ENCODE measurements around the gene TPX2. TPM values are rescaled to one million over a fixed set of nuclear protein-coding genes. Genes with fewer than 3 reads are reported as not detected.

The TPX2 gene
- total and polyA plus RNA-seq, 3 donors from 2014 or later, result 39.7 to 74.6 (median 52.5) TPM

- no peak overlapping the region for H3K4me3 ChIP-seq
- no peak for DNase-seq
- WGBS, 2 donors, result 87 to 92% methylated on average over 5 of the region's 5 CpGs
- H3K27me3 ChIP-seq, result no peaks in the 10 kb centered on the region
- peak overlapping the region; percentile 79 to 99 for H3K27ac ChIP-seq
- peaks cover 59% of the 10 kb centered on the region for H3K4me1 ChIP-seq
- intact Hi-C loops (cut with DNase I; ENCODE audit: low total_unique reads), result no loop called here
- H3K36me3 ChIP-seq (ENCODE audit: low read depth, missing control alignments), result no peaks in the 10 kb centered on the region
- H3K9me3 ChIP-seq, result no peaks in the 10 kb centered on the region
- no peak for TF ChIP-seq CTCF (IDR thresholded peaks at IDR 0.05)
- TF ChIP-seq POLR2A (IDR thresholded peaks at IDR 0.05), result no peak
These were observed 28.5 kb upstream of the TPX2 start for GRCh38 chr20:31710423-31711108.

- intact Hi-C loops (cut with DNase I; ENCODE audit: low total_unique reads), result no loop called here
- peaks cover 63% of the 10 kb centered on the region for H3K4me1 ChIP-seq
These were observed 27.6 kb upstream of the TPX2 start for GRCh38 chr20:31711179-31712111.

GRCh38 chr20:31712112-31712553 is 27.0 kb upstream of the TPX2 start:
- peak overlapping the region; percentile 79 to 99 for H3K27ac ChIP-seq
- 32 to 39% methylated on average over 5 of the region's 5 CpGs for WGBS, 2 donors
- peak; percentile 48 for DNase-seq
- no peak overlapping the region for H3K4me3 ChIP-seq
- intact Hi-C loops (cut with DNase I; ENCODE audit: low total_unique reads), result no loop called here
- H3K9me3 ChIP-seq, result no peaks in the 10 kb centered on the region
- H3K27me3 ChIP-seq, result no peaks in the 10 kb centered on the region
- peaks cover 67% of the 10 kb centered on the region for H3K4me1 ChIP-seq
- no peak for TF ChIP-seq CTCF (IDR thresholded peaks at IDR 0.05)
- no peak for TF ChIP-seq POLR2A (IDR thresholded peaks at IDR 0.05)
- no peaks in the 10 kb centered on the region for H3K36me3 ChIP-seq (ENCODE audit: low read depth, missing control alignments)

More at GRCh38 chr20:31711179-31712111, 27.6 kb upstream of the TPX2 start:
- Histone ChIP-seq H3K27ac (peak overlapping the region; percentile 79 to 99), H3K27me3 (no peaks in the 10 kb centered on the region), H3K9me3 (no peaks in the 10 kb centered on the region), H3K4me3 (no peak overlapping the region), H3K36me3 (ENCODE audit: low read depth, missing control alignments) (no peaks in the 10 kb centered on the region)
- TF ChIP-seq POLR2A (IDR thresholded peaks at IDR 0.05) (no peak), CTCF (IDR thresholded peaks at IDR 0.05) (no peak)
- no peak for DNase-seq

GRCh38 chr20:31712564-31713311 is 26.4 kb upstream of the TPX2 start:
- intact Hi-C loops (cut with DNase I; ENCODE audit: low total_unique reads), result no loop called here
- 27 to 41% methylated on average over 8 of the region's 8 CpGs for WGBS, 2 donors
- Histone ChIP-seq H3K4me3 (no peak overlapping the region), H3K27me3 (no peaks in the 10 kb centered on the region), H3K27ac (peak overlapping the region; percentile 79 to 99), H3K36me3 (ENCODE audit: low read depth, missing control alignments) (no peaks in the 10 kb centered on the region), H3K9me3 (no peaks in the 10 kb centered on the region), H3K4me1 (peaks cover 72% of the 10 kb centered on the region)
- TF ChIP-seq POLR2A (IDR thresholded peaks at IDR 0.05) (no peak), CTCF (IDR thresholded peaks at IDR 0.05) (no peak)
- peak; percentile 93 for DNase-seq
